HepG2 (cell line): ENCODE results near the gene DQX1. TPM values are rescaled to one million over a fixed set of nuclear protein-coding genes. Genes with fewer than 3 reads are reported as not detected.

Source experiments
- ARNT ChIP-seq: fragments of 450-650 bp; IDR thresholded peaks from 2 replicates; pipeline ENCODE4 v1.6.1; 2017
- BRCA1 ChIP-seq: sonication (generic); formaldehyde crosslinking; IDR thresholded peaks from 2 replicates; pipeline ENCODE4 v1.4.0; 2020; ENCODE audit warnings: missing genetic modification reagents
- GABPB1 ChIP-seq: IDR thresholded peaks from 2 replicates; pipeline ENCODE4 v1.6.1; 2016; ENCODE audit warnings: mild to moderate bottlenecking, missing genetic modification reagents, moderate library complexity, missing compliant biosample characterization
- JARID2 ChIP-seq: sonication (generic); formaldehyde crosslinking; IDR thresholded peaks from 2 replicates; pipeline ENCODE4 v1.8.1; 2023; ENCODE audit warnings: missing genetic modification reagents, inconsistent platforms; ENCODE audit not compliant: insufficient replicate concordance
- MED13 ChIP-seq: sonication (generic); formaldehyde crosslinking; IDR thresholded peaks from 2 replicates; pipeline ENCODE4 v1.5.0; 2020; ENCODE audit warnings: missing genetic modification reagents
- MIXL1 ChIP-seq: IDR thresholded peaks from 2 replicates; pipeline ENCODE4 v1.6.1; 2016
- MLLT10 ChIP-seq: sonication (generic); formaldehyde crosslinking; IDR thresholded peaks from 2 replicates; pipeline ENCODE4 v1.4.0; 2020; ENCODE audit warnings: missing genetic modification reagents
- MTF1 ChIP-seq: sonication (generic); formaldehyde crosslinking; IDR thresholded peaks from 2 replicates; pipeline ENCODE4 v1.5.0; 2020; ENCODE audit warnings: missing genetic modification reagents
- NFE2L1 ChIP-seq: sonication (generic); formaldehyde crosslinking; IDR thresholded peaks from 2 replicates; pipeline ENCODE4 v1.4.0; 2020; ENCODE audit warnings: missing genetic modification reagents, mild to moderate bottlenecking, borderline replicate concordance
- NR2F2 ChIP-seq: IDR thresholded peaks from 2 replicates; pipeline ENCODE4 v1.6.1; 2012; ENCODE audit warnings: low read depth, inconsistent platforms, borderline replicate concordance
- TCF12 ChIP-seq, 2 experiments: fragments of 450-650 bp in 1 of 2; sonication (generic) in 1 of 2; formaldehyde crosslinking in 1 of 2; IDR thresholded peaks; 2 replicates each; pipeline versions ENCODE4 v1.6.1 to v1.8.0; 2017 to 2022; ENCODE audit warnings: antibody characterized with exemption in 1 of 2, mild to moderate bottlenecking in 1 of 2, missing genetic modification reagents in 1 of 2, moderate library complexity in 1 of 2
- ZNF30 ChIP-seq: sonication (generic); formaldehyde crosslinking; IDR thresholded peaks from 2 replicates; pipeline ENCODE4 v1.5.0; 2020; ENCODE audit warnings: mild to moderate bottlenecking, missing genetic modification reagents
- ZNF446 ChIP-seq: sonication (generic); formaldehyde crosslinking; IDR thresholded peaks from 2 replicates; pipeline ENCODE4 v1.5.0; 2020; ENCODE audit warnings: mild to moderate bottlenecking, missing genetic modification reagents
- ZNF572 ChIP-seq: sonication (generic); formaldehyde crosslinking; IDR thresholded peaks from 2 replicates; pipeline ENCODE4 v1.5.1; 2020; ENCODE audit warnings: mild to moderate bottlenecking, missing genetic modification reagents
- ZNF775 ChIP-seq: sonication (generic); formaldehyde crosslinking; IDR thresholded peaks from 2 replicates; pipeline ENCODE4 v1.4.0; 2020; ENCODE audit warnings: missing genetic modification reagents, mild to moderate bottlenecking, moderate library complexity, borderline replicate concordance
- polyA plus RNA-seq, 8 experiments: library from polyadenylated mRNA; depleted of rRNA in 3 of 8; stranded (reverse) in 7 of 8; unstranded in 1 of 8; fragments of >200 nt; fragmentation: Illumina TruSeq in 4 of 8; extraction: Trizol in 4 of 8; gene quantifications; 2 replicates each; pipeline versions ENCODE4 v1.2.1 to v1.2.3, GENCODE V29; 2011 to 2016; ENCODE audit warnings: low read depth in 4 of 8, missing spikeins in 1 of 8, mixed read lengths in 1 of 8; ENCODE audit not compliant: insufficient read depth in 1 of 8
- total RNA-seq, 5 experiments: library from RNA; depleted of rRNA; stranded (reverse); fragments of >200 nt; fragmentation: Illumina TruSeq; extraction: Trizol; gene quantifications; 2 replicates each; pipeline ENCODE4 v1.2.3, GENCODE V29; 2016; ENCODE audit warnings: low read depth in 1 of 5
- TF ChIP-seq, protein P1 (sequence below): IDR thresholded peaks from 2 replicates; pipeline ENCODE4 v1.6.1; 2016; ENCODE audit warnings: missing compliant biosample characterization, missing genetic modification reagents, borderline replicate concordance
- TF ChIP-seq, protein P2 (sequence below): sonication (generic); formaldehyde crosslinking; IDR thresholded peaks from 2 replicates; pipeline ENCODE4 v1.4.0; 2020; ENCODE audit warnings: missing genetic modification reagents
- TF ChIP-seq, protein P3 (sequence below): IDR thresholded peaks from 2 replicates; pipeline ENCODE4 v1.6.1; 2012; ENCODE audit warnings: low read depth, low read length, improper control_type of control experiment
- TF ChIP-seq, protein P4 (sequence below): sonication (generic); formaldehyde crosslinking; IDR thresholded peaks from 2 replicates; pipeline ENCODE4 v1.4.0; 2020; ENCODE audit warnings: missing genetic modification reagents, low read depth, mild to moderate bottlenecking, borderline replicate concordance
- TF ChIP-seq, protein P5 (sequence below): sonication (generic); formaldehyde crosslinking; IDR thresholded peaks from 2 replicates; pipeline ENCODE4 v1.8.1; 2023; ENCODE audit warnings: missing genetic modification reagents, mild to moderate bottlenecking, borderline replicate concordance

The DQX1 gene
- total and polyA plus RNA-seq, 2 of the 13 experiments (the other 11 are each of a cell fraction or from before 2014, with no cell fraction given), result 27.6 to 89.8 TPM

DNA sequence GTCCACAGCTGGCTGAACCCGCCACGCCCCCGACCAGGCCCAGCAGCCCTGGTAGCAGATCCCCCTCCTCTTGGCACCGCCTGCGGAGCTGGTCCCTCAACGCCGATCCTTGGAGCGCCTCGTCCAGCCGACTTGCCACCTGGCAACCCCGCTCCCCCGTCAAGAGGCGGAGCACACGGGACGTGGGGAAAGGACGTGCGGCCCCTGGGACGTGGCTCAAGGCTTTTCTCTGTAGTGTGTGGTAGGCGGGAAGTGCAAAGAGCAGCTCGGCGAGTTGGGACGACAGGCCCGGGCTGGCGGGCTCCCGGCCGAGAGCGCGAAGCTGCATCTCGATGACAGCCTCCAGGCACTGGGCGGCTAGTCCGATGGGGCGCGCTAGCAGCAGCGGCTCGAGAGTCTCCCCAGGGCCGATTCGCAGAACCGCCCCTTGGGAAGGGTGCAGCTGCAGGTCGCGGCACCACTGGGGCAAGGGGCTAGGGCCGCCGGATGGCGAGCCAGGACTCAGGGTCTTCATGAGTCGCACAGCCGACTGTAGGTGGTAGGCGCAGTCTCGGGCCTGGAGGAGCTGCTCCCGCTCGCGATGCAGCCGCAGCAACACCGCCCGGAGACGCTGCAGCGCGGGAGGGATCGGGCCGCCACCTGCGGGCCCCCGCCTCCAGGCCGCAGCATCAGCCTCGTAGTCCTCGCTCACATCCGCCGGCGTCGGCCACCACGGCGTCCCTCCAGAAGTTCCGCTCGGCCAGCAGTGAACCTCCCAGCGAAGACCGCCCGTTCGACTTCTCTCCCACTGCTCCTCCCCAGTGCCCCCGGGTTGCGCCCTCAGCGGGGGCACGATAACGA, 43.9 kb downstream of the DQX1 start (continued):
- TF ChIP-seq, protein P1, sequence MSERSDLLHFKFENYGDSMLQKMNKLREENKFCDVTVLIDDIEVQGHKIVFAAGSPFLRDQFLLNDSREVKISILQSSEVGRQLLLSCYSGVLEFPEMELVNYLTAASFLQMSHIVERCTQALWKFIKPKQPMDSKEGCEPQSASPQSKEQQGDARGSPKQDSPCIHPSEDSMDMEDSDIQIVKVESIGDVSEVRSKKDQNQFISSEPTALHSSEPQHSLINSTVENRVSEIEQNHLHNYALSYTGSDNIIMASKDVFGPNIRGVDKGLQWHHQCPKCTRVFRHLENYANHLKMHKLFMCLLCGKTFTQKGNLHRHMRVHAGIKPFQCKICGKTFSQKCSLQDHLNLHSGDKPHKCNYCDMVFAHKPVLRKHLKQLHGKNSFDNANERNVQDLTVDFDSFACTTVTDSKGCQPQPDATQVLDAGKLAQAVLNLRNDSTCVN (CRISPR knock-in tag), result peak; percentile 36; the same call in 1 of the 2 replicates
- TF ChIP-seq BRCA1 (CRISPR knock-in tag), result peak; percentile 20; the same call in 1 of the 2 replicates
- TF ChIP-seq, protein P2, sequence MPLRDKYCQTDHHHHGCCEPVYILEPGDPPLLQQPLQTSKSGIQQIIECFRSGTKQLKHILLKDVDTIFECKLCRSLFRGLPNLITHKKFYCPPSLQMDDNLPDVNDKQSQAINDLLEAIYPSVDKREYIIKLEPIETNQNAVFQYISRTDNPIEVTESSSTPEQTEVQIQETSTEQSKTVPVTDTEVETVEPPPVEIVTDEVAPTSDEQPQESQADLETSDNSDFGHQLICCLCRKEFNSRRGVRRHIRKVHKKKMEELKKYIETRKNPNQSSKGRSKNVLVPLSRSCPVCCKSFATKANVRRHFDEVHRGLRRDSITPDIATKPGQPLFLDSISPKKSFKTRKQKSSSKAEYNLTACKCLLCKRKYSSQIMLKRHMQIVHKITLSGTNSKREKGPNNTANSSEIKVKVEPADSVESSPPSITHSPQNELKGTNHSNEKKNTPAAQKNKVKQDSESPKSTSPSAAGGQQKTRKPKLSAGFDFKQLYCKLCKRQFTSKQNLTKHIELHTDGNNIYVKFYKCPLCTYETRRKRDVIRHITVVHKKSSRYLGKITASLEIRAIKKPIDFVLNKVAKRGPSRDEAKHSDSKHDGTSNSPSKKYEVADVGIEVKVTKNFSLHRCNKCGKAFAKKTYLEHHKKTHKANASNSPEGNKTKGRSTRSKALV (CRISPR knock-in tag), result peak; percentile 86
- no peak for TF ChIP-seq MLLT10 (CRISPR knock-in tag)
- TF ChIP-seq, protein P3, sequence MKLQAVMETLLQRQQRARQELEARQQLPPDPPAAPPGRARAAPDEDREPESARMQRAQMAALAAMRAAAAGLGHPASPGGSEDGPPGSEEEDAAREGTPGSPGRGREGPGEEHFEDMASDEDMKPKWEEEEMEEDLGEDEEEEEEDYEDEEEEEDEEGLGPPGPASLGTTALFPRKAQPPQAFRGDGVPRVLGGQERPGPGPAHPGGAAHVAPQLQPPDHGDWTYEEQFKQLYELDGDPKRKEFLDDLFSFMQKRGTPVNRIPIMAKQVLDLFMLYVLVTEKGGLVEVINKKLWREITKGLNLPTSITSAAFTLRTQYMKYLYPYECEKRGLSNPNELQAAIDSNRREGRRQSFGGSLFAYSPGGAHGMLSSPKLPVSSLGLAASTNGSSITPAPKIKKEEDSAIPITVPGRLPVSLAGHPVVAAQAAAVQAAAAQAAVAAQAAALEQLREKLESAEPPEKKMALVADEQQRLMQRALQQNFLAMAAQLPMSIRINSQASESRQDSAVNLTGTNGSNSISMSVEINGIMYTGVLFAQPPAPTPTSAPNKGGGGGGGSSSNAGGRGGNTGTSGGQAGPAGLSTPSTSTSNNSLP, result no peak
- TF ChIP-seq ZNF572 (CRISPR knock-in tag), result 0 out of 2 replicates have a peak, but pooled peaks have one; percentile 76
- TF ChIP-seq MED13 (CRISPR knock-in tag), result 0 out of 2 replicates have a peak, but pooled peaks have one; percentile 21
- TF ChIP-seq MTF1 (CRISPR knock-in tag), result 0 out of 2 replicates have a peak, but pooled peaks have one; percentile 30
- TF ChIP-seq ZNF446, result peak; percentile 21; the same call in 1 of the 2 replicates
- TF ChIP-seq NFE2L1 (CRISPR knock-in tag), result peak; percentile 70; the same call in 1 of the 2 replicates
- no peak for TF ChIP-seq NR2F2
- TF ChIP-seq ZNF775 (CRISPR knock-in tag), result no peak
- no peak for TF ChIP-seq GABPB1 (CRISPR knock-in tag)
- TF ChIP-seq, protein P4, sequence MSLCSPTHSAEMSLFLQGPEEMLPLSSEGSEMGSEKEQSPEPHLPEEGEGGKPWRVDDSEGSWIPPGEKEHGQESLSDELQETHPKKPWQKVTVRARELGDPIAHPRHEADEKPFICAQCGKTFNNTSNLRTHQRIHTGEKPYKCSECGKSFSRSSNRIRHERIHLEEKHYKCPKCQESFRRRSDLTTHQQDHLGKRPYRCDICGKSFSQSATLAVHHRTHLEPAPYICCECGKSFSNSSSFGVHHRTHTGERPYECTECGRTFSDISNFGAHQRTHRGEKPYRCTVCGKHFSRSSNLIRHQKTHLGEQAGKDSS (CRISPR knock-in tag), result peak; percentile 11; the same call in 1 of the 2 replicates
- TF ChIP-seq, protein P5, sequence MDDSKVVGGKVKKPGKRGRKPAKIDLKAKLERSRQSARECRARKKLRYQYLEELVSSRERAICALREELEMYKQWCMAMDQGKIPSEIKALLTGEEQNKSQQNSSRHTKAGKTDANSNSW, result peak; percentile 84; the same call in 1 of the 2 replicates
- TF ChIP-seq TCF12 (IDR thresholded peaks at IDR 0.05), result no peak
- TF ChIP-seq TCF12 (CRISPR knock-in tag; IDR thresholded peaks at IDR 0.05), result peak; percentile 62; the same call in 1 of the 2 replicates
- no peak for TF ChIP-seq MIXL1
- TF ChIP-seq ZNF30 (CRISPR knock-in tag), result peak; percentile 92
- TF ChIP-seq ARNT, result no peak
- TF ChIP-seq JARID2 (CRISPR knock-in tag), result no peak
